ENCODE data around the gene THUMPD2. TPM values are rescaled to one million over a fixed set of nuclear protein-coding genes. Genes with fewer than 3 reads are reported as not detected.

Gene THUMPD2
- total and polyA plus RNA-seq, 9 donors = 13.1 to 18.2 (median 16.9) TPM

- DNase-seq = no peak
- 89% methylated on average over 6 of the region's 8 CpGs for WGBS (ENCODE audit: insufficient coverage)
- H3K4me3 ChIP-seq (ENCODE audit: low read length) = no peak overlapping the region
These were observed 72.1 kb downstream of the THUMPD2 start for GRCh38 chr2:39706945-39707344.

GRCh38 chr2:39706312-39706711 is 72.7 kb downstream of the THUMPD2 start:
- Histone ChIP-seq H3K36me3 (ENCODE audit: control insufficient read depth, insufficient read depth, low read length) (no peaks in the 10 kb centered on the region), H3K27me3 (ENCODE audit: control insufficient read depth, insufficient read depth, low read length) (no peaks in the 10 kb centered on the region), H3K9me3 (replicated peaks; ENCODE audit: control insufficient read depth, low read depth, low read length) (peaks cover 7% of the 10 kb centered on the region), H3K27ac (ENCODE audit: low read length) (no peak overlapping the region), H3K4me1 (ENCODE audit: control insufficient read depth, insufficient read depth, low read length) (no peaks in the 10 kb centered on the region), H3K4me3 (ENCODE audit: low read length) (no peak overlapping the region)
- no CpG with 5 or more reads among the region's 1 CpG for WGBS (ENCODE audit: insufficient coverage)
- DNase-seq = no peak

More at GRCh38 chr2:39706945-39707344, 72.1 kb downstream of the THUMPD2 start:
- Histone ChIP-seq H3K4me1 (ENCODE audit: control insufficient read depth, insufficient read depth, low read length) (no peaks in the 10 kb centered on the region), H3K36me3 (ENCODE audit: control insufficient read depth, insufficient read depth, low read length) (no peaks in the 10 kb centered on the region), H3K9me3 (replicated peaks; ENCODE audit: control insufficient read depth, low read depth, low read length) (peaks cover under 1% of the 10 kb centered on the region), H3K27me3 (ENCODE audit: control insufficient read depth, insufficient read depth, low read length) (no peaks in the 10 kb centered on the region), H3K27ac (ENCODE audit: low read length) (no peak overlapping the region)

DNA sequence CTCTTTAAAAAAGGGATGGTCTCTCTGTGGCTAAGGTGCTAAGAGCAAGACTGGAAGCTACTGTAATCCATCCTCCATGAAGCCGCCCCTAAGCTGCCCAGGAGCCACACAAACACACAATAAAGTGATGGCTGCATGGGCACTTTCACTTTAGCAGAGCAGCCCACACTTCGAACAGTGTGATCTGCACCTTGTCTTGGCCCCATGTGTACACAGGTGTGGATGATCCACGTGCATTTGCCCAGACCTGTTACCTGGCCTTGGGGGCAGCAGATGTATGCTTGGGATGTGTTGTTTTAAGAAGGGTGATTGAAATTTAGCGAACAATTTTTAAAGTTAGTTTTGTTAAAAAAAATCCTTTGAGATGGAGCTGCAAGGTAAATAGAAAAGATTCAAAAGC is 73.4 kb downstream of the THUMPD2 start:
- WGBS (ENCODE audit: insufficient coverage) = 86% methylated on average over 1 of the region's 4 CpGs
- peaks cover 8% of the 10 kb centered on the region for H3K9me3 ChIP-seq (replicated peaks; ENCODE audit: control insufficient read depth, low read depth, low read length)
- no peaks in the 10 kb centered on the region for H3K36me3 ChIP-seq (ENCODE audit: control insufficient read depth, insufficient read depth, low read length)

DNA sequence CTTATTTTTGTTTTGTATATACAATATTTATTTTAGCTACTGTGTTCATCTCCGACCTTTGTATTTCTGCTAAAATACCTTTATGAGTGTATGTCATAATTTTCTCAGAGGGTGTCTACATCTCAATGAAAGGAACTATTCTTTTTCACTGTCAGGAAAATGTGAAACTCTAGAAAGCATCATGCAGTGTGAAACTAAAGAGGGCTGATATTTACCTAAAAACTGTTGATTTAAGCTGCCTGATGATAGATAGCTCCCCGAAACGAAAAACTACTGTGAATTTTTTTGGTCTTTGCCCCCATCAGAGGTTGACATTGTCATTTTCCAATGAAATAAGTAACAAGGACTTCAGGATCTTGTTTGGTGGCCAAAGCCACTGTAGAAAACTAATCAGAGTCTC is 74.5 kb downstream of the THUMPD2 start:
- Histone ChIP-seq H3K9me3 (replicated peaks; ENCODE audit: control insufficient read depth, low read depth, low read length) (peaks cover 11% of the 10 kb centered on the region), H3K27me3 (ENCODE audit: control insufficient read depth, insufficient read depth, low read length) (no peaks in the 10 kb centered on the region), H3K4me1 (ENCODE audit: control insufficient read depth, insufficient read depth, low read length) (no peaks in the 10 kb centered on the region), H3K36me3 (ENCODE audit: control insufficient read depth, insufficient read depth, low read length) (no peaks in the 10 kb centered on the region), H3K27ac (ENCODE audit: low read length) (no peak overlapping the region), H3K4me3 (ENCODE audit: low read length) (no peak overlapping the region)
- no peak for DNase-seq
- WGBS (ENCODE audit: insufficient coverage) = no CpG with 5 or more reads among the region's 3 CpGs

More for the DNA sequence above, 73.4 kb downstream of the THUMPD2 start:
- Histone ChIP-seq H3K4me3 (ENCODE audit: low read length) (no peak overlapping the region), H3K4me1 (ENCODE audit: control insufficient read depth, insufficient read depth, low read length) (no peaks in the 10 kb centered on the region), H3K27ac (ENCODE audit: low read length) (no peak overlapping the region), H3K27me3 (ENCODE audit: control insufficient read depth, insufficient read depth, low read length) (no peaks in the 10 kb centered on the region)
- DNase-seq = no peak

DNA sequence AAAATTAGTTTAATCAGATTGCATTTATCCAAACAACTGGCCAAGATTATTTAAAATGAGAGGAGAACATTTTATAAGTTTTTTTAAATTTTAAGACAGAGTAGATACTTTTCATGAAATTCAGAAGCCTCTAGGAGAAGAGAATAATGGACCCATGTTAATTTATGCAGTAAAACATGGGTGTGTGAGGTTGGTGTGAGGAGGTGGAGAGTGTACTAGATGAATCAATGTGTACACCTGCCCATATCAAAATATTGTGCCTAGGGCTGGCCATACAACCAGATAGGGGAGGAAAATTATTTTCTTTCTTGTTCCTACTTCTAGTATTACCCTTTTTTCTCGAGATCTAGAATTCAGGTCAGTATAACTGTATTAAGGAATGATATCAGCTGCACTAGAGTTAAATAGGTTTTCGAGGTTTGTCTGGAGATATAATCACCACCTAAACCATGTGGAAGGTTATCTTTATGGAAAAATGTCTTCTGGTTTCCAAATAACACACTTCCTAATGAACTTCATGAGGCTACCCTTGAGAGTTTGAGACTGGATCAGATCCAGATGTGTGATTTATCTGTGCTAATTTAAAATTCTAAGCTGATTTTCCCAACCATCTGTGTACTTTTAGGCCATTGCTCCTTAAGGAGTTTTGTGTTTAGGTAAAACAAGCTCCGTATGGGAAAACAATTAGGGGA is 75.7 kb downstream of the THUMPD2 start:
- Histone ChIP-seq H3K27ac (ENCODE audit: low read length) (no peak overlapping the region), H3K36me3 (ENCODE audit: control insufficient read depth, insufficient read depth, low read length) (no peaks in the 10 kb centered on the region), H3K4me3 (ENCODE audit: low read length) (no peak overlapping the region), H3K27me3 (ENCODE audit: control insufficient read depth, insufficient read depth, low read length) (no peaks in the 10 kb centered on the region), H3K9me3 (replicated peaks; ENCODE audit: control insufficient read depth, low read depth, low read length) (peaks cover 12% of the 10 kb centered on the region), H3K4me1 (ENCODE audit: control insufficient read depth, insufficient read depth, low read length) (no peaks in the 10 kb centered on the region)
- WGBS (ENCODE audit: insufficient coverage) = no CpG with 5 or more reads among the region's 3 CpGs
- DNase-seq = peak; percentile 12

- H3K27me3 ChIP-seq (ENCODE audit: control insufficient read depth, insufficient read depth, low read length) = no peaks in the 10 kb centered on the region
- WGBS (ENCODE audit: insufficient coverage) = no CpG with 5 or more reads among the region's 1 CpG
- no peak overlapping the region for H3K27ac ChIP-seq (ENCODE audit: low read length)
- no peaks in the 10 kb centered on the region for H3K36me3 ChIP-seq (ENCODE audit: control insufficient read depth, insufficient read depth, low read length)
- peaks cover 12% of the 10 kb centered on the region for H3K9me3 ChIP-seq (replicated peaks; ENCODE audit: control insufficient read depth, low read depth, low read length)
- DNase-seq = no peak
- H3K4me1 ChIP-seq (ENCODE audit: control insufficient read depth, insufficient read depth, low read length) = peaks cover 8% of the 10 kb centered on the region
- H3K4me3 ChIP-seq (ENCODE audit: low read length) = no peak overlapping the region
These were observed 77.9 kb downstream of the THUMPD2 start for GRCh38 chr2:39701137-39701536.

DNA sequence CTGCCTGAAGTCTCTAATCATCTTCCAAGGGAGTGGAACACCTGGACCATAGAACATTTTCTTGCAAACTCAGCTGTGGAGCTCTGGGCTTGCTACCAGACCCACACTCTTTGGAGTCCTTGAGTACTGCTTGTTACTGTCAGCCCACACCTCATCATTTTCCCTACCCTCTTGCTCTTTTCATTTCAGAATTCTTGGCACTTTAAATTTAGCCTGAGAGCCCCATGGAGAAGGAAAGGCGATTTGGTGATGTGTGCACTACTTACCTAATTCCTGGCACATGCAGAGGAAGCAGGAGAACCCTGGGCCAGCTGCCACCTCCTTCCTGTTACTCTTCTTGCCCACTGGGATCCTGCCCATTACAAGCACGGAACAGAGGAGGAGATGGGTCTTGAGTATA is 81.6 kb downstream of the THUMPD2 start:
- H3K36me3 ChIP-seq (ENCODE audit: control insufficient read depth, insufficient read depth, low read length) = no peaks in the 10 kb centered on the region
- no CpG with 5 or more reads among the region's 2 CpGs for WGBS (ENCODE audit: insufficient coverage)
- H3K27ac ChIP-seq (ENCODE audit: low read length) = peak overlapping the region; percentile 45
- H3K27me3 ChIP-seq (ENCODE audit: control insufficient read depth, insufficient read depth, low read length) = no peaks in the 10 kb centered on the region
- peak; percentile 81 for DNase-seq
- H3K4me1 ChIP-seq (ENCODE audit: control insufficient read depth, insufficient read depth, low read length) = peaks cover 13% of the 10 kb centered on the region
- peaks cover 12% of the 10 kb centered on the region for H3K9me3 ChIP-seq (replicated peaks; ENCODE audit: control insufficient read depth, low read depth, low read length)
- H3K4me3 ChIP-seq (ENCODE audit: low read length) = no peak overlapping the region

DNA sequence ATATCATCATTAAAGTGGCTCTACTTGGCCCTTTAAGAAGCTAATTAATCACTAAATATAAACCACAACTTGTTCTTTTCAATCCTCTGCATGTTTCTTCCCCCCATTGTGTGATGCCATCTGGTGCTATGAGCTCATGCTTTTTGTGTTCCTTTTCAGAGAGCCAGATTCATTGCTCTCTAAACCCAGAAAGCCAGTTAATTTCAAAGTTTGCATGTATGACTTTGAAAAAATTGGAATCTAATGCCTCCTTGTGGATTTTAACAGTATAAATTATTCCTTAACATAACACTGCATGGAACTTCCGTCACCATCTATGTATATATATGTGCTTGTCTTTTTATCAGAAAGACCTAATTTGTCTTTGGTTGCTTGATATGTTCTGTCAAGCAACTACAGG is 82.2 kb downstream of the THUMPD2 start:
- Histone ChIP-seq H3K36me3 (ENCODE audit: control insufficient read depth, insufficient read depth, low read length) (no peaks in the 10 kb centered on the region), H3K4me1 (ENCODE audit: control insufficient read depth, insufficient read depth, low read length) (peaks cover 13% of the 10 kb centered on the region), H3K27me3 (ENCODE audit: control insufficient read depth, insufficient read depth, low read length) (no peaks in the 10 kb centered on the region), H3K9me3 (replicated peaks; ENCODE audit: control insufficient read depth, low read depth, low read length) (peaks cover 11% of the 10 kb centered on the region), H3K27ac (ENCODE audit: low read length) (peak overlapping the region; percentile 80), H3K4me3 (ENCODE audit: low read length) (no peak overlapping the region)
- peak; percentile 76 for DNase-seq
- no CpG with 5 or more reads among the region's 1 CpG for WGBS (ENCODE audit: insufficient coverage)

GRCh38 chr2:39696101-39696553 is 82.9 kb downstream of the THUMPD2 start:
- peak; percentile 73 for DNase-seq
- Histone ChIP-seq H3K4me3 (ENCODE audit: low read length) (no peak overlapping the region), H3K9me3 (replicated peaks; ENCODE audit: control insufficient read depth, low read depth, low read length) (peaks cover 5% of the 10 kb centered on the region), H3K27ac (ENCODE audit: low read length) (peak overlapping the region; percentile 80), H3K36me3 (ENCODE audit: control insufficient read depth, insufficient read depth, low read length) (no peaks in the 10 kb centered on the region), H3K27me3 (ENCODE audit: control insufficient read depth, insufficient read depth, low read length) (no peaks in the 10 kb centered on the region), H3K4me1 (ENCODE audit: control insufficient read depth, insufficient read depth, low read length) (peaks cover 13% of the 10 kb centered on the region)
- 80% methylated on average over 2 of the region's 4 CpGs for WGBS (ENCODE audit: insufficient coverage)

GRCh38 chr2:39693245-39693644 is 85.8 kb downstream of the THUMPD2 start:
- Histone ChIP-seq H3K4me3 (ENCODE audit: low read length) (no peak overlapping the region), H3K27ac (ENCODE audit: low read length) (no peak overlapping the region), H3K4me1 (ENCODE audit: control insufficient read depth, insufficient read depth, low read length) (peaks cover 13% of the 10 kb centered on the region), H3K36me3 (ENCODE audit: control insufficient read depth, insufficient read depth, low read length) (no peaks in the 10 kb centered on the region), H3K9me3 (replicated peaks; ENCODE audit: control insufficient read depth, low read depth, low read length) (peaks cover 9% of the 10 kb centered on the region), H3K27me3 (ENCODE audit: control insufficient read depth, insufficient read depth, low read length) (no peaks in the 10 kb centered on the region)
- 33% methylated on average over 1 of the region's 1 CpG for WGBS (ENCODE audit: insufficient coverage)
- DNase-seq = peak; percentile 5
